Ovary (tissue), 3 donors: Measurements from ENCODE around the gene CCSER2.

Source experiments
- EP300 ChIP-seq: sonication (generic); formaldehyde crosslinking; IDR thresholded peaks from one replicate; pipeline ENCODE4 v1.6.1; 2017; ENCODE audit warnings: antibody characterized with exemption
- POLR2A ChIP-seq: fragments of 450-650 bp; IDR thresholded peaks from one replicate; pipeline ENCODE4 v1.6.1; 2017; ENCODE audit warnings: antibody characterized with exemption, mild to moderate bottlenecking, moderate library complexity
- TF ChIP-seq, protein P1 (sequence below), 3 donors: fragments of 450-650 bp in 2 of 3; fragments of 200-600 bp in 1 of 3; IDR thresholded peaks; one replicate each; pipeline versions ENCODE4 v1.5.1 to v1.8.0; 2016 to 2022; ENCODE audit warnings: antibody characterized with exemption in 3 of 3, mild to moderate bottlenecking in 1 of 3
- donor health status: DM: no; HTN: no; CAD: no.

DNA sequence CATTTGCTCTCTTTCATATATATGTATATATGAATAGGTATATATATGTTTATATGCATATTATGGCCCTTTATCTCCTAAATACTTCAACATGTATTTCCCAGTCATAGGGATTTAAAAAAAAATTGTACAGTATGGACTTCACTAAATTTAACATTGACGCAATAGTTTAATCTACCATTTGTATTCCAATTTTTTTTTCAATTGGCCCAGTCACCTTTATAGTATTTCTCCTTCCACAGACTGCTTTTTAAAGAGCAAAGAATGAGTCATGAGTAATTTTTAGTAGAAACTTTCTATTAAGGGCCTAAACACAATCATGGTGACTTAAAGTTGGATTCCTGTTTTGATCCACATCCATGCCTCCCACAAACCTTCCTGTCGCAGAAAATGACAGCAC is 20.5 kb downstream of the CCSER2 start:
- TF ChIP-seq POLR2A (no peak), EP300 (no peak)
- TF ChIP-seq, protein P1, sequence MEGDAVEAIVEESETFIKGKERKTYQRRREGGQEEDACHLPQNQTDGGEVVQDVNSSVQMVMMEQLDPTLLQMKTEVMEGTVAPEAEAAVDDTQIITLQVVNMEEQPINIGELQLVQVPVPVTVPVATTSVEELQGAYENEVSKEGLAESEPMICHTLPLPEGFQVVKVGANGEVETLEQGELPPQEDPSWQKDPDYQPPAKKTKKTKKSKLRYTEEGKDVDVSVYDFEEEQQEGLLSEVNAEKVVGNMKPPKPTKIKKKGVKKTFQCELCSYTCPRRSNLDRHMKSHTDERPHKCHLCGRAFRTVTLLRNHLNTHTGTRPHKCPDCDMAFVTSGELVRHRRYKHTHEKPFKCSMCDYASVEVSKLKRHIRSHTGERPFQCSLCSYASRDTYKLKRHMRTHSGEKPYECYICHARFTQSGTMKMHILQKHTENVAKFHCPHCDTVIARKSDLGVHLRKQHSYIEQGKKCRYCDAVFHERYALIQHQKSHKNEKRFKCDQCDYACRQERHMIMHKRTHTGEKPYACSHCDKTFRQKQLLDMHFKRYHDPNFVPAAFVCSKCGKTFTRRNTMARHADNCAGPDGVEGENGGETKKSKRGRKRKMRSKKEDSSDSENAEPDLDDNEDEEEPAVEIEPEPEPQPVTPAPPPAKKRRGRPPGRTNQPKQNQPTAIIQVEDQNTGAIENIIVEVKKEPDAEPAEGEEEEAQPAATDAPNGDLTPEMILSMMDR (IDR thresholded peaks at IDR 0.05), result no peak
